Erythroblast (primary cell): ENCODE data around the gene MAP1B.

Source experiments
- GATA1 ChIP-seq: IDR thresholded peaks from 2 replicates; pipeline ENCODE4 v1.6.1; 2011; ENCODE audit warnings: low read depth, mild to moderate bottlenecking, control low read depth, low read length, moderate library complexity
- POLR2A ChIP-seq: IDR thresholded peaks from 2 replicates; pipeline ENCODE4 v1.6.1; 2011; ENCODE audit warnings: mild to moderate bottlenecking, low read length

DNA sequence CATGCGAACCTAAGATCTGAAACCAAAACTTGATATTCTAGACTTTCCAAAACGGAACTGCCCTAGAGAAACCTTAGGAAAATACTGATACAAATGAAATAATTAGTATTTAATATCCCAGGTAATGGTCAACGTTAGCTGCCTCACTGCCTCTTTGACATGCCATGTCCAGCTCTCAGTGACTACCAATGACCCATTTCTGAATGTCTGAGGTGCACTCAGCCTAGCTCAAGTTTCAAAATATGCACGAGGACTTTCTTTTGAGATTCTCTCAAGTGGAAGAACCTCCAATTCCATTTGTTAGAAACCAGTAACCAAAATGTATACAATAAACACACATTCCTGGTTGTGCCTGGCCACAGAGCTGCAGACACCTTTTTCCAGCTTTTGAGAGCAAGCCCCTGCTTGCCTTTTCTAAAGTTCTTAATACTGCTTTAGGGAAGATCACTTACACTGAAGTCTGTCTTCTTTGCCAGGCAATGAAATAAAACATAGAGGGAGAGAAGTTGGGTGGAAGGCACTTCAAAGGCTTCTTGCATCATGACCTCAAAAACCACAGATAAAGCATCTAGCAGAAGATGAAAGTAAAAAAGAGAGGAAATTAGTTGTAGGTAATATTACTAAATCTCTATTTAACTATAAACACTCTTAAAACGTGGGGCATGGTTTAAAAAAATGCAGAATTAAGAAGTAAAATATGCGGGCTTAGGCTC, 124.9 kb downstream of the MAP1B start:
- TF ChIP-seq POLR2A (no peak), GATA1 (no peak)
